Uterus (tissue), 2 donors: ENCODE measurements around the gene FADS3.

Source experiments
- POLR2A ChIP-seq, 2 donors: fragments of 450-650 bp; IDR thresholded peaks; one replicate each; pipeline ENCODE4 v1.6.1; 2016; ENCODE audit warnings: antibody characterized with exemption in 2 of 2, mild to moderate bottlenecking in 1 of 2, moderate library complexity in 1 of 2
- TF ChIP-seq, protein P1 (sequence below), 4 experiments: fragments of 200-600 bp in 2 of 4; fragments of 450-650 bp in 2 of 4; sonication (generic) in 2 of 4; IDR thresholded peaks; one replicate each; pipeline ENCODE4 v1.5.1; 2016 to 2019; ENCODE audit warnings: antibody characterized with exemption in 4 of 4, mild to moderate bottlenecking in 2 of 4, moderate library complexity in 1 of 4

DNA sequence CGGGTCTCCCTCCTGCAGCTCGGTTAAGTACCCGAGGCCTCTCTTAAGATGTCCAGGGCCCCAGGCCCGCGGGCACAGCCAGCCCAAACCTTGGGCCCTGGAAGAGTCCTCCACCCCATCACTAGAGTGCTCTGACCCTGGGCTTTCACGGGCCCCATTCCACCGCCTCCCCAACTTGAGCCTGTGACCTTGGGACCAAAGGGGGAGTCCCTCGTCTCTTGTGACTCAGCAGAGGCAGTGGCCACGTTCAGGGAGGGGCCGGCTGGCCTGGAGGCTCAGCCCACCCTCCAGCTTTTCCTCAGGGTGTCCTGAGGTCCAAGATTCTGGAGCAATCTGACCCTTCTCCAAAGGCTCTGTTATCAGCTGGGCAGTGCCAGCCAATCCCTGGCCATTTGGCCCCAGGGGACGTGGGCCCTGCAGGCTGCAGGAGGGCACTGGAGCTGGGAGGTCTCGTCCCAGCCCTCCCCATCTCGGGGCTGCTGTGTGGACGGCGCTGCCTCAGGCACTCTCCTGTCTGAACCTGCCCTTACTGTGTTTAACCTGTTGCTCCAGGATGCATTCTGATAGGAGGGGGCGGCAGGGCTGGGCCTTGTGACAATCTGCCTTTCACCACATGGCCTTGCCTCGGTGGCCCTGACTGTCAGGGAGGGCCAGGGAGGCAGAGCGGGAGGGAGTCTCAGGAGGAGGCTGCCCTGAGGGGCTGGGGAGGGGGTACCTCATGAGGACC, 25.0 kb downstream of the FADS3 start:
- TF ChIP-seq, protein P1, sequence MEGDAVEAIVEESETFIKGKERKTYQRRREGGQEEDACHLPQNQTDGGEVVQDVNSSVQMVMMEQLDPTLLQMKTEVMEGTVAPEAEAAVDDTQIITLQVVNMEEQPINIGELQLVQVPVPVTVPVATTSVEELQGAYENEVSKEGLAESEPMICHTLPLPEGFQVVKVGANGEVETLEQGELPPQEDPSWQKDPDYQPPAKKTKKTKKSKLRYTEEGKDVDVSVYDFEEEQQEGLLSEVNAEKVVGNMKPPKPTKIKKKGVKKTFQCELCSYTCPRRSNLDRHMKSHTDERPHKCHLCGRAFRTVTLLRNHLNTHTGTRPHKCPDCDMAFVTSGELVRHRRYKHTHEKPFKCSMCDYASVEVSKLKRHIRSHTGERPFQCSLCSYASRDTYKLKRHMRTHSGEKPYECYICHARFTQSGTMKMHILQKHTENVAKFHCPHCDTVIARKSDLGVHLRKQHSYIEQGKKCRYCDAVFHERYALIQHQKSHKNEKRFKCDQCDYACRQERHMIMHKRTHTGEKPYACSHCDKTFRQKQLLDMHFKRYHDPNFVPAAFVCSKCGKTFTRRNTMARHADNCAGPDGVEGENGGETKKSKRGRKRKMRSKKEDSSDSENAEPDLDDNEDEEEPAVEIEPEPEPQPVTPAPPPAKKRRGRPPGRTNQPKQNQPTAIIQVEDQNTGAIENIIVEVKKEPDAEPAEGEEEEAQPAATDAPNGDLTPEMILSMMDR (IDR thresholded peaks at IDR 0.05), result no peak
- TF ChIP-seq POLR2A (IDR thresholded peaks at IDR 0.05), result no peak
